SJCRH30 (cell line): ENCODE measurements around the gene EEF1AKMT1. TPM values are rescaled to one million over a fixed set of nuclear protein-coding genes. Genes with fewer than 3 reads are reported as not detected.
"Not testable (repeated sequence)": the region's sequence is repeated elsewhere in the genome, so short reads cannot be mapped to it uniquely, and the experiment has no call there.

Experiments used
- DNase-seq, 2 experiments: peaks; one replicate each; pipeline ENCODE4 v3.0.0-alpha.2; 2015 to 2020
- H3K27ac ChIP-seq: fragments of 250-450 bp; sonication (Bioruptor Pico); 2 replicates; pipeline ENCODE4 v1.5.1; 2020; ENCODE audit warnings: mild to moderate bottlenecking, moderate library complexity
- H3K27me3 ChIP-seq: fragments of 250-450 bp; sonication (Bioruptor Pico); 2 replicates; pipeline ENCODE4 v1.5.1; 2020; ENCODE audit warnings: mild to moderate bottlenecking, moderate library complexity
- H3K36me3 ChIP-seq: fragments of 250-450 bp; sonication (Bioruptor Pico); 2 replicates; pipeline ENCODE4 v1.5.1; 2020; ENCODE audit warnings: mild to moderate bottlenecking, moderate library complexity
- H3K4me1 ChIP-seq: fragments of 250-450 bp; sonication (Bioruptor Pico); 2 replicates; pipeline ENCODE4 v1.5.1; 2020; ENCODE audit warnings: mild to moderate bottlenecking, moderate library complexity
- H3K4me3 ChIP-seq: fragments of 250-450 bp; sonication (Bioruptor Pico); 2 replicates; pipeline ENCODE4 v1.5.1; 2020; ENCODE audit warnings: mild to moderate bottlenecking, moderate library complexity
- H3K9me3 ChIP-seq: fragments of 250-450 bp; sonication (Bioruptor Pico); replicated peaks from 2 replicates; pipeline ENCODE4 v1.5.1; 2020; ENCODE audit warnings: mild to moderate bottlenecking, moderate library complexity
- total RNA-seq: library from RNA; depleted of rRNA; stranded (reverse); fragments of >200 nt; shearing (Covaris generic); gene quantifications from 2 replicates; pipeline ENCODE4 v1.2.3, GENCODE V29; 2014

EEF1AKMT1 gene
- total RNA-seq, 1 experiment from 2014 or later = 4.8 TPM

- H3K36me3 ChIP-seq = no peaks in the 10 kb centered on the region
- H3K4me3 ChIP-seq = no peak overlapping the region
- H3K4me1 ChIP-seq = no peaks in the 10 kb centered on the region
- no peak overlapping the region for H3K27ac ChIP-seq
- H3K27me3 ChIP-seq = no peaks in the 10 kb centered on the region
- peaks cover 3% of the 10 kb centered on the region; the same call in 1 of the 2 replicates for H3K9me3 ChIP-seq
- no peak for DNase-seq
Observed at GRCh38 chr13:20760872-20761271, 12.9 kb downstream of the EEF1AKMT1 start.

GRCh38 chr13:20754009-20754408 is 19.8 kb downstream of the EEF1AKMT1 start:
- Histone ChIP-seq H3K4me1 (no peaks in the 10 kb centered on the region), H3K36me3 (no peaks in the 10 kb centered on the region), H3K27me3 (no peaks in the 10 kb centered on the region), H3K4me3 (no peak overlapping the region), H3K27ac (no peak overlapping the region), H3K9me3 (peaks cover 4% of the 10 kb centered on the region; the same call in 1 of the 2 replicates)
- DNase-seq = no peak

GRCh38 chr13:20749377-20749776 is 24.4 kb downstream of the EEF1AKMT1 start:
- no peak for DNase-seq
- Histone ChIP-seq H3K4me3 (no peak overlapping the region), H3K36me3 (no peaks in the 10 kb centered on the region), H3K9me3 (0 out of 2 replicates have a peak, but pooled peaks cover 4% of the 10 kb centered on the region), H3K27me3 (no peaks in the 10 kb centered on the region), H3K27ac (no peak overlapping the region), H3K4me1 (no peaks in the 10 kb centered on the region)

GRCh38 chr13:20743830-20744404 is 29.8 kb downstream of the EEF1AKMT1 start:
- H3K4me1 ChIP-seq, H3K27ac ChIP-seq, H3K36me3 ChIP-seq, H3K9me3 ChIP-seq, DNase-seq, H3K27me3 ChIP-seq, H3K4me3 ChIP-seq: not testable (repeated sequence)

GRCh38 chr13:20740021-20740420 is 33.7 kb downstream of the EEF1AKMT1 start:
- H3K9me3 ChIP-seq = peaks cover 5% of the 10 kb centered on the region
- H3K27ac ChIP-seq = no peak overlapping the region
- H3K4me1 ChIP-seq = peaks cover 8% of the 10 kb centered on the region
- H3K4me3 ChIP-seq = no peak overlapping the region
- no peaks in the 10 kb centered on the region for H3K36me3 ChIP-seq
- no peak for DNase-seq
- H3K27me3 ChIP-seq = no peaks in the 10 kb centered on the region

GRCh38 chr13:20738616-20739015 is 35.1 kb downstream of the EEF1AKMT1 start:
- Histone ChIP-seq H3K27ac (no peak overlapping the region), H3K27me3 (peaks cover 3% of the 10 kb centered on the region; the same call in 1 of the 2 replicates), H3K9me3 (no peaks in the 10 kb centered on the region), H3K4me3 (no peak overlapping the region), H3K4me1 (peaks cover 8% of the 10 kb centered on the region), H3K36me3 (no peaks in the 10 kb centered on the region)
- DNase-seq = peak; percentile 30 to 64

- H3K36me3 ChIP-seq = no peaks in the 10 kb centered on the region
- H3K4me1 ChIP-seq = no peaks in the 10 kb centered on the region
- H3K9me3 ChIP-seq = no peaks in the 10 kb centered on the region
- H3K4me3 ChIP-seq = no peak overlapping the region
- peaks cover 3% of the 10 kb centered on the region; the same call in 1 of the 2 replicates for H3K27me3 ChIP-seq
- DNase-seq = no peak
- no peak overlapping the region for H3K27ac ChIP-seq
Observed at GRCh38 chr13:20729633-20730585, 43.9 kb downstream of the EEF1AKMT1 start.

GRCh38 chr13:20728579-20729311 is 45.0 kb downstream of the EEF1AKMT1 start:
- no peak overlapping the region for H3K27ac ChIP-seq
- no peaks in the 10 kb centered on the region for H3K27me3 ChIP-seq
- no peaks in the 10 kb centered on the region for H3K9me3 ChIP-seq
- H3K4me1 ChIP-seq = no peaks in the 10 kb centered on the region
- H3K4me3 ChIP-seq = no peak overlapping the region
- no peaks in the 10 kb centered on the region for H3K36me3 ChIP-seq
- no peak for DNase-seq

GRCh38 chr13:20727856-20728255 is 45.9 kb downstream of the EEF1AKMT1 start:
- H3K36me3 ChIP-seq = no peaks in the 10 kb centered on the region
- no peaks in the 10 kb centered on the region for H3K27me3 ChIP-seq
- H3K4me1 ChIP-seq = no peaks in the 10 kb centered on the region
- no peak overlapping the region for H3K27ac ChIP-seq
- DNase-seq = no peak
- no peaks in the 10 kb centered on the region for H3K9me3 ChIP-seq
- no peak overlapping the region for H3K4me3 ChIP-seq

- no peaks in the 10 kb centered on the region for H3K27me3 ChIP-seq
- no peak for DNase-seq
- H3K27ac ChIP-seq = no peak overlapping the region
- peaks cover 7% of the 10 kb centered on the region for H3K4me1 ChIP-seq
- H3K9me3 ChIP-seq = no peaks in the 10 kb centered on the region
- H3K4me3 ChIP-seq = no peak overlapping the region
- no peaks in the 10 kb centered on the region for H3K36me3 ChIP-seq
Observed at GRCh38 chr13:20721454-20722357, 52.1 kb downstream of the EEF1AKMT1 start.

GRCh38 chr13:20721058-20721453 is 52.7 kb downstream of the EEF1AKMT1 start:
- DNase-seq = no peak
- Histone ChIP-seq H3K9me3 (no peaks in the 10 kb centered on the region), H3K27ac (no peak overlapping the region), H3K4me3 (no peak overlapping the region), H3K27me3 (no peaks in the 10 kb centered on the region), H3K4me1 (peaks cover 12% of the 10 kb centered on the region), H3K36me3 (no peaks in the 10 kb centered on the region)

- Histone ChIP-seq H3K36me3 (no peaks in the 10 kb centered on the region), H3K4me3 (no peak overlapping the region), H3K27me3 (no peaks in the 10 kb centered on the region), H3K4me1 (peaks cover 12% of the 10 kb centered on the region), H3K27ac (no peak overlapping the region), H3K9me3 (no peaks in the 10 kb centered on the region)
- DNase-seq = no peak
Observed at GRCh38 chr13:20720499-20720898, 53.3 kb downstream of the EEF1AKMT1 start.

- Histone ChIP-seq H3K4me1 (peaks cover 18% of the 10 kb centered on the region), H3K9me3 (no peaks in the 10 kb centered on the region), H3K4me3 (no peak overlapping the region), H3K36me3 (no peaks in the 10 kb centered on the region), H3K27me3 (no peaks in the 10 kb centered on the region), H3K27ac (no peak overlapping the region)
- DNase-seq = no peak
Observed at GRCh38 chr13:20719783-20720182, 54.0 kb downstream of the EEF1AKMT1 start.

GRCh38 chr13:20718958-20719566 is 54.7 kb downstream of the EEF1AKMT1 start:
- H3K4me1 ChIP-seq = peaks cover 26% of the 10 kb centered on the region
- H3K27me3 ChIP-seq = no peaks in the 10 kb centered on the region
- no peaks in the 10 kb centered on the region for H3K9me3 ChIP-seq
- H3K27ac ChIP-seq = no peak overlapping the region
- no peaks in the 10 kb centered on the region for H3K36me3 ChIP-seq
- no peak for DNase-seq
- H3K4me3 ChIP-seq = no peak overlapping the region
